Uterus (tissue), 4 donors: ENCODE measurements around the gene DHX38. TPM values are rescaled to one million over a fixed set of nuclear protein-coding genes. Genes with fewer than 3 reads are reported as not detected.
"Not testable (repeated sequence)": the region's sequence is repeated elsewhere in the genome, so short reads cannot be mapped to it uniquely, and the experiment has no call there.

Experiments
- DNase-seq, 2 donors: peaks; one replicate each; pipeline ENCODE4 v3.0.0-alpha.2; 2019 to 2020
- H3K27ac ChIP-seq, 2 donors: fragments of 200-600 bp; sonication (generic); 1 replicate in 1 of 2; 2 replicates in 1 of 2; pipeline ENCODE4 v1.5.1; 2016 to 2018
- H3K27me3 ChIP-seq, 2 donors: fragments of 200-600 bp; sonication (generic); one replicate each; pipeline ENCODE4 v1.5.1; 2018 to 2019; ENCODE audit warnings: control low read depth in 1 of 2
- H3K36me3 ChIP-seq, 2 donors: fragments of 200-600 bp; sonication (generic); one replicate each; pipeline ENCODE4 v1.5.1; 2019; ENCODE audit warnings: control low read depth in 1 of 2
- H3K4me1 ChIP-seq, 2 donors: fragments of 200-600 bp; sonication (generic); one replicate each; pipeline ENCODE4 v1.5.1; 2018 to 2019; ENCODE audit warnings: control low read depth in 1 of 2
- H3K4me3 ChIP-seq, 2 donors: fragments of 200-600 bp; sonication (generic); 1 replicate in 1 of 2; 2 replicates in 1 of 2; pipeline ENCODE4 v1.5.1; 2018 to 2019; ENCODE audit warnings: mild to moderate bottlenecking in 1 of 2
- H3K9me3 ChIP-seq, 2 donors: fragments of 200-600 bp; sonication (generic); one replicate each; pipeline ENCODE4 v1.5.1; 2019; ENCODE audit warnings: control low read depth in 1 of 2
- POLR2A ChIP-seq, 2 donors: fragments of 450-650 bp; IDR thresholded peaks; one replicate each; pipeline ENCODE4 v1.6.1; 2016; ENCODE audit warnings: antibody characterized with exemption in 2 of 2, mild to moderate bottlenecking in 1 of 2, moderate library complexity in 1 of 2
- intact Hi-C: fragments of 100-400 bp; cut with DNase I; formaldehyde crosslinking; loops from one replicate; pipeline ENCODE4 v1.15.1; 2023; ENCODE audit warnings: low total_unique reads
- total RNA-seq, 4 donors: library from RNA; depleted of rRNA in 3 of 4; stranded (reverse); fragments of >200 nt in 3 of 4; gene quantifications; one replicate each; pipeline versions ENCODE4 v1.1.0 to v1.2.4, GENCODE V29; 2014 to 2023
- TF ChIP-seq, protein P1 (sequence below), 4 experiments: fragments of 200-600 bp in 2 of 4; fragments of 450-650 bp in 2 of 4; sonication (generic) in 2 of 4; IDR thresholded peaks; one replicate each; pipeline ENCODE4 v1.5.1; 2016 to 2019; ENCODE audit warnings: antibody characterized with exemption in 4 of 4, mild to moderate bottlenecking in 2 of 4, moderate library complexity in 1 of 4
- donor health status: DM: yes; HTN: yes; CAD: no.

DHX38 gene
- total RNA-seq, 4 donors from 2014 or later, result 12.8 to 73.6 (median 41.5) TPM

DNA sequence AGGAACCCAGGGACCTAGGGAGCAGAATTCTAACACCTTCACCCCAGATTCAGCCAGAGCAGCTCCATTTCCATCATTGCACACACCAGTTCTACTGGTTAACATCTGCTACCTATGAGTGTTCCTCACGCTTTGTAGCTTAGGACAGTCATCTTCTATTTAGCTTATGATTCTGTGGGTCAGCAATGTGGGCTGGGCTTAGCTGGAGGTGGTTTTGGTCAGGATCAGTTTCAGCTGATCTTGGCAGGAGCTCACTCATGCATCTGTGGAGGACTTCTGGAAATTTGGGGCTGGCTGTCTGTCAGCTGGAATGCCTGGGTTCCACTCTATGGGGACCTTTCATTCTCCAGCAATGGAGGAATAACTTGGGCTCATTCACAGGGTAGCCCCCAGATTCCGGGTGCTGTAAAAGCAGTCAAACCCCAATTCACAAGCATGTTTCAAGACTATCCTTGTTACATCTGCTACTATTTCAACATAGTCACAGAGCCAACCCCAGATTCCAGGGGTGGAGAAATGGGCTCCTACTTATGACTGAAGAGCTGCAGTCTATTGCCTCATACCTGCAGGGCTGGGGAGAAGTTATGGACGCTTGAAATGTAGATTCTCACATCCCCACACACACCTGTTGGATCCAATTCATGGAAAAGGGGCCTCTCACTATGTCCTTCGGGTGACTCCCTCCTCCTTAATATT lies 42.7 kb upstream of the DHX38 start:
- no peak overlapping the region for H3K27ac ChIP-seq
- no peak overlapping the region for H3K4me3 ChIP-seq
- intact Hi-C loops, result no loop called here
- H3K27me3 ChIP-seq, result no peaks in the 10 kb centered on the region
- DNase-seq, result no peak
- no peaks in the 10 kb centered on the region for H3K36me3 ChIP-seq
- TF ChIP-seq, protein P1, sequence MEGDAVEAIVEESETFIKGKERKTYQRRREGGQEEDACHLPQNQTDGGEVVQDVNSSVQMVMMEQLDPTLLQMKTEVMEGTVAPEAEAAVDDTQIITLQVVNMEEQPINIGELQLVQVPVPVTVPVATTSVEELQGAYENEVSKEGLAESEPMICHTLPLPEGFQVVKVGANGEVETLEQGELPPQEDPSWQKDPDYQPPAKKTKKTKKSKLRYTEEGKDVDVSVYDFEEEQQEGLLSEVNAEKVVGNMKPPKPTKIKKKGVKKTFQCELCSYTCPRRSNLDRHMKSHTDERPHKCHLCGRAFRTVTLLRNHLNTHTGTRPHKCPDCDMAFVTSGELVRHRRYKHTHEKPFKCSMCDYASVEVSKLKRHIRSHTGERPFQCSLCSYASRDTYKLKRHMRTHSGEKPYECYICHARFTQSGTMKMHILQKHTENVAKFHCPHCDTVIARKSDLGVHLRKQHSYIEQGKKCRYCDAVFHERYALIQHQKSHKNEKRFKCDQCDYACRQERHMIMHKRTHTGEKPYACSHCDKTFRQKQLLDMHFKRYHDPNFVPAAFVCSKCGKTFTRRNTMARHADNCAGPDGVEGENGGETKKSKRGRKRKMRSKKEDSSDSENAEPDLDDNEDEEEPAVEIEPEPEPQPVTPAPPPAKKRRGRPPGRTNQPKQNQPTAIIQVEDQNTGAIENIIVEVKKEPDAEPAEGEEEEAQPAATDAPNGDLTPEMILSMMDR (IDR thresholded peaks at IDR 0.05), result no peak
- no peak for TF ChIP-seq POLR2A (IDR thresholded peaks at IDR 0.05)
- no peaks in the 10 kb centered on the region for H3K4me1 ChIP-seq
- H3K9me3 ChIP-seq, result no peaks in the 10 kb centered on the region

DNA sequence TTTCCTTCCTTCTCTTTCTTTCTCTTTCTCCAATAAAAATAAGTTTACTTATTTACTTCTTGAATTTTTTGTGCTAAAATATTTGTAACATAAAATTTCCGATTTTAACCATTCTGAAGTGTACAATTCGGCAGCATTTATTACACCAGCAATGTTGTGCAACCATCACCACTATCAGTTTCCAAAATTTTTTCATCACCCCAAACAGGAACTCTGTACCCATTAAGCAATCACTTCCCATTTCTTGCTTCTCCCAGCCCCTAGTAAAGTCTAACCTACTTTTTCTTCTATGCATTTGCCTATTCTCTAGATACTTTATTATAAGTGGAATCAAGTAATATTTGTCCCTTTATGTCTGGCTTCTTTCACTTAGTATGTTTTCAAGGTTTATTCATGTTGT lies 41.8 kb upstream of the DHX38 start:
- H3K27ac ChIP-seq, result no peak overlapping the region
- no peak for DNase-seq
- TF ChIP-seq, protein P1 (IDR thresholded peaks at IDR 0.05), result no peak
- no peak for TF ChIP-seq POLR2A (IDR thresholded peaks at IDR 0.05)
- H3K27me3 ChIP-seq, result no peaks in the 10 kb centered on the region
- no peak overlapping the region for H3K4me3 ChIP-seq
- intact Hi-C loops, result no loop called here
- H3K36me3 ChIP-seq, result no peaks in the 10 kb centered on the region
- no peaks in the 10 kb centered on the region for H3K4me1 ChIP-seq
- no peaks in the 10 kb centered on the region for H3K9me3 ChIP-seq

DNA sequence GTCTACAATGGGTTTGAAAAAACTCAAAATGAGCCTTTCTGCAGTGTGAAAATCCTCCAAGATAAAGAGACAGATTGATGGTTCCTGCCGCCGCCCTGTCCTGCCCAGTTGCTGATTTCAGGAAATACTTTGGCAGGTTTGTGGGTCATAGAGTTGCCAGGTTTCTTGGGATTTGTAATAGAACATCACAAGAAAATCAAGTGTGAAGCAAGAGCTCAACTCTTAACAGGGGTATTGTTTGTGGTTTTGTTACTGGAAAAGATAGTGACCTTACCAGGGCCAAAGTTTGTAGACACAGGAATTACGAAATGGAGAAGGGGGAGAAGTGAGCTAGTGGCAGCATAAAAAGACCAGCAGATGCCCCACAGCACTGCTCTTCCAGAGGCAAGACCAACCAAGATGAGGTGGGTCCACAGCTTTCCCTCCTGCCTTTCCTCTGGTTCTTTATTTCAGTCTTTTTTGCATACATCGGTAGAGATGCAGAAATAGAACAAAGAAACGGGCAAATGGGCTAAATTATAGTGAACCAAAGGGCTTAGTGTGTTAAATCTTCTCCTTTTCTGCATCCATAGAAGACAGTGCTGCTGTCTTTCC lies 39.3 kb upstream of the DHX38 start, which contains the start of gene HP:
Gene HP, plus strand, starts transcription at position 252 of the 594 bp plus-strand sequence. Its CDS starts 148 bp downstream, at position 400.
- DNase-seq, H3K27me3 ChIP-seq, H3K4me1 ChIP-seq, intact Hi-C loops, H3K27ac ChIP-seq, H3K36me3 ChIP-seq, H3K9me3 ChIP-seq, H3K4me3 ChIP-seq: not testable (repeated sequence)

DNA sequence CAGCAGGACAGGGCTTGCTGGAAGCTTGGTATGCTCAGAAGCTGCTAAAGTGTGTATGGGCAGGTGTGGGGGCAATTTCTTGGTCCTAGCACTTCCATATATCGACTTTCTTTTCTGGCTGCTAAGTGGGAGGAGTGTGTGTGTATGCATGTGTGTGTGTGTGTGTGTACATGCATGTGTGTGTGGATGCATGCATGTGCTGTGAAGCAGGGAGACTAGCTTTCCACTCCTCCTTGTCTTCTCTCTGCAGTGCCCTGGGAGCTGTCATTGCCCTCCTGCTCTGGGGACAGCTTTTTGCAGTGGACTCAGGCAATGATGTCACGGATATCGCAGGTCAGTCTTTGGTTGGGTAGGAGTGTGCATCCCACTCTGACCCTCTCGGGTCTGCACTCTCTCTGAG lies 37.7 kb upstream of the DHX38 start:
- no peaks in the 10 kb centered on the region for H3K27me3 ChIP-seq
- no peaks in the 10 kb centered on the region for H3K9me3 ChIP-seq
- no peak for DNase-seq
- intact Hi-C loops, result no loop called here
- no peaks in the 10 kb centered on the region for H3K4me1 ChIP-seq
- no peak overlapping the region for H3K4me3 ChIP-seq
- no peak overlapping the region for H3K27ac ChIP-seq
- no peak for TF ChIP-seq POLR2A (IDR thresholded peaks at IDR 0.05)
- TF ChIP-seq, protein P1 (IDR thresholded peaks at IDR 0.05), result no peak
- no peaks in the 10 kb centered on the region for H3K36me3 ChIP-seq

DNA sequence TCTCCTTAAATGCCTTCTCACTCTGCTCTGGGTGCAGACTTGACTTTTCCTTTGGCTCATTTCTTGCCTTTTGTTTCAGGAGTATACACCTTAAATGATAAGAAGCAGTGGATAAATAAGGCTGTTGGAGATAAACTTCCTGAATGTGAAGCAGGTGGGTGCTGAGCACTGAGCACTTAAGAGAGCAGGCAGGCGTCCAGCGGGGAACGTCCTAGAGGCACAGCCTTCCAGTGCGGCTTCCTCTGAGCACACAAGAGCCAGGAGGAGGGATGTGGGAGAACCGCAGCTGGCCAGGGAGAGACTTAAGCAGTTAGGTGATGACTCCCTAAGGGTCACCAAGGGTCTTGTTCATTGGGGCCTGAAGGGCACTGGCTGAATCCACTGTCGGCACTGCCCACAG lies 36.3 kb upstream of the DHX38 start:
- H3K9me3 ChIP-seq, DNase-seq, intact Hi-C loops, H3K36me3 ChIP-seq, H3K27ac ChIP-seq, H3K4me1 ChIP-seq, H3K4me3 ChIP-seq, H3K27me3 ChIP-seq: not testable (repeated sequence)

DNA sequence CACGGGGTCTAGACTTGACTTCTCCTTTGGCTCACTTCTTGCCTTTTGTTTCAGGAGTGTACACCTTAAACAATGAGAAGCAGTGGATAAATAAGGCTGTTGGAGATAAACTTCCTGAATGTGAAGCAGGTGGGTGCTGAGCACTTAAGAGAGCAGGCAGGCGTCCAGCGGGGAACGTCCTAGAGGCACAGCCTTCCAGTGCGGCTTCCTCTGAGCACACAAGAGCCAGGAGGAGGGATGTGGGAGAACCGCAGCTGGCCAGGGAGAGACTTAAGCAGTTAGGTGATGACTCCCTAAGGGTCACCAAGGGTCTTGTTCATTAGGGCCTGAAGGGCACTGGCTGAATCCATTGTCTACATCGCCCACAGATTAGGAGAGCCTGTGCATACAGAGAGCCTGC lies 34.6 kb upstream of the DHX38 start:
- DNase-seq, H3K4me1 ChIP-seq, H3K27me3 ChIP-seq, H3K36me3 ChIP-seq, H3K4me3 ChIP-seq, H3K27ac ChIP-seq, H3K9me3 ChIP-seq, intact Hi-C loops: not testable (repeated sequence)
